NCI-H2196 (cell line): Measurements from ENCODE around the gene SMCO4.
A peak's percentile ranks its signal among the peaks of the same experiment; 100 is the strongest.

Source experiments
- DNase-seq: peaks from one replicate; lab custom pipeline; 2025; ENCODE audit not compliant: unreplicated experiment; lab: John Stamatoyannopoulos, UW

Gene SMCO4

GRCh38 chr11:93510196-93510873 is 32.9 kb downstream of the SMCO4 start:
- no peak for DNase-seq

GRCh38 chr11:93507517-93507916 is 35.7 kb downstream of the SMCO4 start:
- DNase-seq = no peak

GRCh38 chr11:93505703-93506102 is 37.5 kb downstream of the SMCO4 start:
- no peak for DNase-seq

- no peak for DNase-seq
Observed at GRCh38 chr11:93504110-93505095, 38.8 kb downstream of the SMCO4 start.

GRCh38 chr11:93501856-93502255 is 41.3 kb downstream of the SMCO4 start:
- no peak for DNase-seq

GRCh38 chr11:93500759-93501158 is 42.4 kb downstream of the SMCO4 start:
- no peak for DNase-seq

GRCh38 chr11:93498641-93499040 is 44.5 kb downstream of the SMCO4 start:
- DNase-seq = no peak

- DNase-seq = no peak
Observed at GRCh38 chr11:93498161-93498560, 45.0 kb downstream of the SMCO4 start.

- no peak for DNase-seq
Observed at GRCh38 chr11:93497596-93497995, 45.6 kb downstream of the SMCO4 start.

- no peak for DNase-seq
Observed at GRCh38 chr11:93494357-93494756, 48.8 kb downstream of the SMCO4 start.

- DNase-seq = no peak
Observed at GRCh38 chr11:93493252-93493897, 49.8 kb downstream of the SMCO4 start.

GRCh38 chr11:93492464-93493251 is 50.5 kb downstream of the SMCO4 start:
- no peak for DNase-seq

GRCh38 chr11:93491973-93492372 is 51.2 kb downstream of the SMCO4 start:
- no peak for DNase-seq

GRCh38 chr11:93490996-93491618 is 52.1 kb downstream of the SMCO4 start:
- DNase-seq = no peak

GRCh38 chr11:93489841-93490240 is 53.4 kb downstream of the SMCO4 start:
- DNase-seq = no peak

- peak; percentile 48 for DNase-seq
Observed at GRCh38 chr11:93487032-93487483, 56.1 kb downstream of the SMCO4 start.

- no peak for DNase-seq
Observed at GRCh38 chr11:93485983-93486382, 57.2 kb downstream of the SMCO4 start.

GRCh38 chr11:93484716-93485115 is 58.5 kb downstream of the SMCO4 start:
- DNase-seq = no peak

- DNase-seq = no peak
Observed at GRCh38 chr11:93482556-93482955, 60.6 kb downstream of the SMCO4 start.

GRCh38 chr11:93481696-93482095 is 61.5 kb downstream of the SMCO4 start:
- no peak for DNase-seq
